Activated T-helper 9 cell treated with anti-CD3 and anti-CD28 coated beads, Interleukin-2, amount 50 U/mL, for 16 hours (primary cell): ENCODE data around the gene C19orf44.
"Not testable (repeated sequence)": the region's sequence is repeated elsewhere in the genome, so short reads cannot be mapped to it uniquely, and the experiment has no call there.

Experiments
- DNase-seq: peaks from one replicate; pipeline ENCODE4 v3.0.0-alpha.2; 2020; ENCODE audit warnings: low read depth

C19orf44 gene

DNA sequence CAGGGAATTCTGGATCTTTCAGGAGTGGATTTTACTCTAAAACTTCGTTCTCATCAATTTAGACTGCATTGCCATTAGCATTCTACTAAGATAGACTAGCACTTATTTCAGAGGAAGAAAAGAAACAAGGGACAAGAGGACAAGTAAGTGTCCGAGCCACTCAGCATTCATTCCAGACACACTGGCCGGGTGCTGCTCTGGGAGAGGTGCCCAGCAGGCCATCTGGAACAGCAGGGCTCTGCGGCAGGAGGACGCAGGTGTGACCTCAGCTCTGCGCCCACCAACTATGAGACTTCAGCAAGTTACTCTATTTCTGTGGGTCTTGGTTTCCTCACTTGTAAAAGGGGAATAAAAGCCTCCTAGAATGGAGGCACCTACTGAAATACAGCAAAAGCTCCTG lies 28.6 kb upstream of the C19orf44 start:
- DNase-seq, result no peak

DNA sequence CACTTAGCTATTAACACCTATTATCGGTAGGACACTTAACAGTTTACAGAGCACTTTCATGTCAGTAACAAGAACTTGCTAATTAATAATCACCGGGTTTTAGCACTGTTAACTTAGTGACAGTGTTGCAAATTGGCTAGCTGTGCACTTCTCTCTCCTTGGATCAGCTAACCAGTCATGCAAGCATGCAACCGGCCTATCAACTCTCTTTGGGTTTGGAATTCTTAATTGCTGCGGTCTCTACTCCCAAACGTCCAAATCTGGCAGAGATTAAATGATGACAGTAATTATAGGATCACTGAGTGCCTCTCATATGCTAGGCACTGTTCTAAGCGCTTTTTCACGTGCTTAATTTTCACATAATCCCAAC lies 25.7 kb upstream of the C19orf44 start:
- no peak for DNase-seq

DNA sequence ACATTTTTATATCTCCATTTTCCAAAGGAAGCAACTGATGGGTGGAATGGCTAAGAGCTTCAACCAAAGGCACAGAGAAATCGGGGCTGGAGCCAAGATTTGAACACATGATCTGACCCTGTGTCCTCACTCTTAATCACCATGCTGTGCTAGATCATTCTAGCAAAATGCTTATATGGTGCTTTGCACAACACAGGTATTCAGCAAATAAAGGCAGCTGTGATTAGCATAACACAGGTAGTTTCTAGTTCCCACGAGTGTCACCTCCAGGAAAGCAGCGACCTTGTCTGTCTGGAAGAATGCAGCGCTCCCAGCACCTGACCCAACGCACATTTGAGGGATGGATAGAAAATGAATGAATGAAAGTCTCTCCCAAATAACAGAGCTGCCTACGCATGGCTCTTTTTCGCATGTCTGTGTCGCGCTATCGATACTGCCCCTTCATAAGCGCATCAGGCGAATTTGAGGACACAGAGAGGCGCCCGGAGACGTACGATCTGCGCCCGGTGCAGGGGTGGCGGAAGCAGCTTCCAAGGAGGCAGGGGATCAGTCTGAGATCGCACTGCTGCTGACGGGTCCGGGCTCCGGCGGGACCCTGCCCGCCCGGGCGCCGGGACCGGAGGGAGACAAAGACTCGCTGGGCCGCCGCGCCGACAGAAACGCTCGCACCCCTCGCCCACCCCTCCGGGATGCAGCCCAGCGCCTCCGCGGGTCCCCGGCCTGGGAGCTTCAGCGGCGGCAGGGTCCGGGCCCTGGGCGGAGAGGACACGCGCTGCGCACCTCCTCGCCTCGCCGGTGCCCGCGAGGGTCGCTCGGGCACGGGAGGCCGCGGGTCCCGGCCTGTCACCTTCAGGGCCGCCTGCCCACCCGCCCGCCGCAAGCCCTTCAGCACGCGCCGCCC lies 25.0 kb upstream of the C19orf44 start:
- peak; percentile 12 for DNase-seq

DNA sequence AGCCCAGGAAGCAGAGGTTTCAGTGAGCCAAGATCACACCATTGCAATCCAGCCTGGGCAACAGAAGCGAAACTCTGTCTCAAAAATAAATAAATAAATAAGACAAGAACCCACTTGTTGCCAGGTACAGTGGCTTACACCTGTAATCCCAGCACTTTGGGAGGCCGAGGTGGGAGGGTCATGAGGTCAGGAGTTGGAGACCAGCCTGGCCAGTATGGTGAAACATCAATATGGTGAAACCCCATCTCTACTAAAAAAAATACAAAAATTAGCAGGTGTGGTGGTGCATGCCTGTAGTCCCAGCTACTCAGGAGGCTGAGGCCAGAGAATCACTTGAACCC lies 23.7 kb upstream of the C19orf44 start:
- DNase-seq, result not testable (repeated sequence)

DNA sequence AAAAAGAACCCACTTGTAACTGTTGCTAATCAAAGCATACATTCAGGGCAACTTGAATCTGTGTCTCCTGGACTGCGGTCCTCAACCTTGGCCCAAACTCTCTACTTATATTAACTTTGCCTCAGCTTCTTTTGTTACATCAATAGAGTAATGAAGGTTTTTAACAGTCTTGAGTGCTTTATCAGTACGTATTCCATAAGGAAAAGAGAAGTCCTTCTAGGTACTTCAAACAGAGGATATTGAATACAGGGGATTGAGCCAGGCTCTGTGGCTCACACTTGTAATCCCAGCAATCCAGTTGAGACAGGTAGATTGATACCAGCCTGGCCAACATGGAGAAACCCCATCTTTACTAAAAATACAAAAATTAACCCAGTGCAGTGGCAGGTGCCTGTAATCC lies 23.2 kb upstream of the C19orf44 start:
- no peak for DNase-seq

DNA sequence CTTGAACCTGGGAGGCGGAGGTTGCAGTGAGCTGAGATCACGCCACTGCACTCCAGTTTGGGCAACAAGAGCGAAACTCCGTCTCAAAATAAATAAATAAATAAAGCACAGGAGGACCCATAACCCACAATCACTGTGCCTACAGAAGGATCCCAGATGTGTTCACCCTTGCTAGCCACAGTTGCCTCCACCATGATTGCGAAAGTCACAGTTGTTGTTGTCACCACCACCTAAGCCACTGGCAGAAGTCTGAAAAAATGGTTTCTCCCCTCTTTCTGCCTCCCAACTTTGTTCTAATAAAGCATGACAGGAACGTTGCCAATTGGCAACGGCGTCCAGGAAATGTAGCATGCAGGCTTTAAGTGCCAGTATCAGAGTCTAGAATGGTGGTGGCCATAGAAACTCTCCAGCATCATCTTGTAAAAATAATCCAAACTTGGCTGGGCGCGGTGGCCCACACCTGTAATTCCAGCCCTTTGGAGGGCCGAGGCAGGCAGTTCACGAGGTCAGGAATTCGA lies 22.3 kb upstream of the C19orf44 start:
- no peak for DNase-seq

DNA sequence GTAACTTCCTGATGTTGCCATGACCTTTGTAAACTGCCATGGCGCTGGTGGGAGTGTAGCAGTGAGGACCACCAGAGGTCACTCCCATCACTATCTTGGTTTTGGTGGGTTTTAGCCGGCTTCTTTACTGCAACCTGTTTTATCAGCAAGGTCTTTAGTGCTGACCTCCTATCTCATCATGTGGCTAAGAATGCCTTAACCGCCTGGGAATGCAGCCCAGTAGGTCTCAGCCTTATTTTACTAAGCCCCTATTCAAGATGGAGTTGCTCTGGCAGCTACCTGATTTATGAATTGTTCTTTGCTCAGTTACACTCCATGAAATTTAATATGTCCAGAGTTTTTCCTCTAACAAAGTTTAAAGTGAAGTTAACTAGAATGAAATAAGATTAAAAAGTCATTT lies 19.8 kb upstream of the C19orf44 start:
- DNase-seq, result no peak

DNA sequence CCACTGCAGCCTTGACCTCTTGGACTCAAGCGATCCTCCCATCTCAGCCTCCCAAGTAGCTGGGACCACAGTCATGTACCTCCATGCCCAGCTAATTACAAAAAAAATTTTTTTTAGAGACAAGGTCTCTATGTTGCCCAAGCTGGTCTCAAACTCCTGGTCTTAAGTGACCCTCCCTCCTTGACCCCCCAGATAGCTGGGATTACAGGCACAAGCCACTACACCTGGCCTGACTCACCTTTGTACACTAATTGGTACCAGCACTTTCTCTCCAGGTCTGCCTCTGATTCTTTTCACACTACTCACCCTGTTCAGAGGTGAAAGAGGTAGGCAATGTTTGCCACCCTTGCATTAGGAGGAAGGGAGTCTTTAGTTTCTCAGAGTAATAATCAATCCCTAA lies 18.9 kb upstream of the C19orf44 start:
- DNase-seq, result no peak

DNA sequence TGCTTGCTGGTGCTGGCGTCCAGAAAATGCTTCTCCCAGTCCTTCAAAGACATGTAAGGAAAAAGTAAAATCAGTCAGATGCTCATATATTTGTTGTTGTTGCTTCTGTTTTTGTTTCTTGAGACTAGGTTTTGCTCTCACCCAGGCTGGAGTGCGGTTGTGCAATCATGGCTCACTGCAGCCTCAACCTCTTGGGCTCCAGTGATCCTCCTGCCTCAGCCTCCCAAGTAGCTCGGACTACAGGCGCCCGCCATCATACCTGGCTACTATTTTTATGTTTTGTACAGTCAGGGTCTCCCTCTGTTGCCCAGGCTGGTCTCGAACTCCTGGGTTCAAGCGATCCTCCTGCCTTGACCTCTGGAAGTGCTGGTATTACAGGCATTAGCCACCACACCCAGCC lies 13.4 kb upstream of the C19orf44 start:
- no peak for DNase-seq

DNA sequence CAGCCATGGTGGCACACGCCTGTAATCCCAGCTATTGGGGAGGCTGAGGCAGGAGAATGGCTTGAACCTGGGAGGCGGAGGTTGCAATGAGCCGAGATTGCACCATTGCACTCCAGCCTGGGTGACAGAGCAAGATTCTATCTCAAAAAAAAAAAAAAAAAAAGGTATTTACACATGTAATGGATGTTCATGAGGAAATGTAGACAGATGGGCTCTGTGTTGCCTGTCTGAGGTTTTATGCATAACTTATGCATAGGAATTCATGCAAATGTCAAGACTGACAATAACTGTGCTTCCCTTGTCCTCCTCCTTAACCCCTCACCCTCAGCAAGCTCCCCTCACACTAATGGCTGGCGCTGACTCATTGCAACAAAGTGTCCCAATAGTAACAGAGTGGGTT lies 9.7 kb upstream of the C19orf44 start:
- DNase-seq, result not testable (repeated sequence)

DNA sequence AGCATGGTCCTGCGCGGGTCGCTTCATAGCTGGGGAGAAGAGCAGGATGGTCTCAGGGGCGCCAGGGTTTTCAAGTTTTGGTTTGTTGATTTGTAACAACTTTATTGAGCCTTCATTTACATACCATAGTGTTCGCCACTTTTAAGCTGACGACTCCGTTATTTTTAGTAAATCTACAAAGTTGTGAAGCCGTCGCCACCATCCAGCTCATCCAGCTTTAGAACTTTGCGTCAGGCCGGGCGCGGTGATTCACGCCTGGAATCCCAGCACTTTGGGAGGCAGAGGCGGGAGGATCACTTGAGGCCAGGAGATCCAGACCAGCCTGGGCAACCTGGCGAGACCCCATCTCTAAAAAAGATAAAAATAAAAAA lies 404 bp downstream of the C19orf44 start:
- no peak for DNase-seq

DNA sequence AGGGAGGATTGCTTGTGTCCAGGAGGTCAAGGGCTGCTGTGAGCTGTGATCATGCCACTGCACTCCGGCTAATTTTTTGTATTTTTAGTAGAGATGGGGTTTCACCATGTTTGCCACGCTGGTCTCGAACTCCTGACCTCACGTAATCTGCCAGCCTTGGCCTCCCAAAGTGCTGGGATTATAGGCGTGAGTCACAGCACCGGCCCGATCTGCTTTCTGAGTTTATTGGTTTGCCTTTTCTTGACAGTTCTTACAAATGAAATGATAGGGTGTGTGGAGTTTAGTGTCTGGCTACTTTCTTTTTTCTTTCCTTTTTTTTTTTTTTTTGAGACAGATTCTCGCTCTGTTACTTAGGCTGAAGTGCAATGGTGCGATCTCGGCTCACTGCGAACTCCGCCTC lies 848 bp downstream of the C19orf44 start:
- DNase-seq, result no peak

DNA sequence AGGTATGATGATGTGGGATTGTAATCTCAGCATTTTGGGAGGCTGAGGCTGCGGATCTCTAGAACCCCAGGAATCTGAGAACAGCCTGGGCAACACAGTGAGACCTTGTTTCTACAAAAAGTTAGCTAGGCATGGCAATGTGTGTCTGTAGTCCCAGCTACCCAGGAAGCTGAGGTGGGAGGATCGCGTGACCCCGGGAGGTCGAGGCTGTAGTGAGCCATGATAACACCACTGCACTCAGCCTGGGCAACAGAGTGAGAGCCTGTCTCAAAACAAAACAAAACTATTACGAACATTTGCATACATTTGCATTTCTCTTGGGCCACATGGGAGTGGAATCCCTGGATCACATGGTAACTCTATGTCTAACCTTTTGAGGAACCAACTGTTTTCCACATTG lies 1.6 kb downstream of the C19orf44 start:
- DNase-seq, result no peak

DNA sequence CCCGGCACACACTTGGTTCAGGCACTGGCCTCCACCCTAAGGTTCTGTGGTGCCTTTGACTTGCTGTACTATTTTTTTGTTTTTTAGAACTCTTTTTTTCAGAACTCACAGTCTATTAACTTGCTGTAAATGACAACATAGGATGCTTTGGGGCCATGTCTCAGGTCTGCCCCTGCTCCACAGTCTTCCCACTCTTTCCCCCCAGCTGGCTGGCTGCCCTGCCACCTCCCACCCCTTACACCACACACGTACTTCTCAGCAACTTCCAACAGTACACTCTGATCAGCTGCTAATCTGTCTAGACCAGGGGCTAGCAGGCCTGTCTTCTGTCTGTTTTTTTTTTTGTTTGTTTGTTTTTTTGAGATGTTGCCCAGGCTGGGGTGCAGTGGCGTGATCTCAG lies 8.1 kb downstream of the C19orf44 start:
- DNase-seq, result no peak

DNA sequence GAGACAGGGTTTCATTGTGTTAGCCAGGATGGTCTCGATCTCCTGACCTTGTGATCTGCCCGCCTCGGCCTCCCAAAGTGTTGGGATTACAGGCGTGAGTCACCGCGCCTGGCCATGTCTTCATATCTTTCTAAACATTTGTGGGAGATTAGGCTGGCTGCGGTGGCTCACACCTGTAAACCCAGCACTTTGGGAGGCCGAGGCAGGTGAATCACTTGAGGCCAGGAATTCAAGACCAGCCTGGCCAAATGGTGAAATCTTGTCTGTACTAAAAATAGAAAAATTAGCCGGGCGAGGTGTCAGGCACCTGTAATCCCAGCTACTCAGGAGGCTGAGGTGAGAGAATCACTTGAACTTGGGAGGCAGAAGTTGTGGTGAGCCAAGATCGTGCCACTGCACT lies 10.0 kb downstream of the C19orf44 start:
- DNase-seq, result not testable (repeated sequence)

DNA sequence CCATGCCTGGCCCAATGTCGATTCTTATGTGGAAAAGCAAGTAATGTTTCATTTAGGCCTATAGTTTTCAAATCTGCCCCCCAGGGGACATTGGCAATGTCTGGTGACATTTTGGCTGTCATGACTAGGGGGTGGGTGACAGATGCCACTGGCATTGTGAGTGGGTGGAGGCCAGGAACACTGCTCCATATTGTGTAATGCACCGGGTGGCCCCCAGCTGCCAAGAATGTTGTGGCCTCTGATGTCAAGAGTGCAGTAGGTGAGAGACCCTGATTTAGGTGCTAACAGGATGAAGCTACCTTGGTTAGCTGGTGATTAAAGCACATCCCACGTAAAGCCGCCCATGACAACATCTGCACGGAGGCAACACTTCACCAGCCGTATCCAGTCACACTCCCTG lies 10.8 kb downstream of the C19orf44 start:
- no peak for DNase-seq

DNA sequence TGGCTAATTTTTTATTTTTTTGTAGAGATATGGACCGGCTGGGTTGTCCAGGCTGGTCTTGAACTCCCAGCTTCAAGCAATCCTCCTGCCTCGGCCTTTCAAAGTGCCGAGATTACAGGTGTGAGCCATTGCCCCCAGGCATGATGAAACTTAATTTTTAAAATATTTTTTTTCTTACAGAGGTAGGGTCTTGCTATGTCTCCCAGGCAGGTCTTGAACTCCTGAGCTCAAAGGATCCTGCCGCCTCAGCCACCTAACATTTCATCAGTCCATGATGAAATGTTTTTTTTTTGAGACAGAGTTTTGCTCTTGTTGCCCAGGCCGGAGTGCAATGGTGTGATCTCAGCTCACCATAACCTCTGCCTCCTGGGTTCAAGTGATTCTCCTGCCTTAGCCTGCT lies 12.4 kb downstream of the C19orf44 start:
- no peak for DNase-seq

DNA sequence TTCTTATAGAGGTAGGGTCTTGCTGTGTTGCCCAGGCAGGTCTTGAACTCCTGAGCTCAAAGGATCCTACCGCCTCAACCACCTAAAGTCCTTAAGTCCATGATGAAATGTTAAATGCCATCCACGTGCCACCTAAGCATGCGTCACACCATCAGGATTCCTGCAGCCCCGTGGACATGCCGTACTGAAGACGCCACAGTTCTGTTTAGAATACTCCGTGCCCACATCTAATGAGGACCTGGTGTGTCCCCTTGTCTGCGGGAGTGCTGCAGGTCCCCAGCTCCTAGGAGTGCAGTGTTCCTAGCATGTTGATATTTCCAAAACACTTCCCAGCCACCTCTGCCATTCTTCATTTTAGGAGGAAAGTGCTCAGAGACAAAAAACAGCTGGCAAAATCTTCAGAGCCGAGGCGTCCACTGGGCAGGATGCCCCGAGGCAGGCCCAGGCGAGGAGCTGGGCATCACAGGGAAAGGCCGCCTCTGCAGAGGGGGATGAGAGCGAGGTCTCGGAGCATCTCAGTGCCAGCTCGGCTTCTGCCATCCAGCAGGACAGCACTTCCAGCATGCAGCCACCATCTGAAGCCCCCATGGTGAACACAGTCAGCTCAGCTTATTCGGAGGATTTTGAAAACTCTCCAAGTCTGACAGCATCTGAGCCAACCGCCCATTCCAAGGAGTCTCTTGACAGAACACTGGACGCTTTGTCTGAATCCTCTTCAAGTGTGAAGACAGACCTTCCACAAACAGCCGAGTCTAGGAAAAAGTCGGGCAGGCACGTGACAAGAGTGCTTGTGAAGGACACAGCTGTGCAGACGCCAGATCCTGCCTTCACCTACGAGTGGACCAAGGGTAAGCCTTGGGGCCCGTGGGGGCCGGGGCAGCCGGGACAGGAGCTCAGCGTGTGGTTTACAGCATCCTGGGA lies 13.2 kb downstream of the C19orf44 start:
- no peak for DNase-seq

DNA sequence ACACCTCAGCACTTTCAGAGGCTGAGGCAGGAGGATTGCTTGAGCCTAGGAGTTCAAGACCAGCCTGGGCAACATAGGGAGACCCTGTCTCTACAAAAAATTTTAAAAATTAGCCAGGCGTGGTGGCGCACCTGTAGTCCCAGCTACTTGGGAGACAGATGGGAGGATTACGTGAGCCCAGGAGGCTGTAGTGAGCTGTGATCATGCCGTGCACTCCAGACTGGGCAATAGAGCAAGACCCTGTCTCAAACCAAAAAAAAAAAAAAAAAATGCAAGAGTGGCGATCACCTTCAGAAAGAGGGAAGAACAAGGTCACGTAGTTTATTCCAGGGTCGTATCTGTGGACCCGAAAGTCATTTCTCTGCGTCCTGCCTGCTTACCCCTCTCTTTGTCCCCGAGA lies 16.4 kb downstream of the C19orf44 start:
- DNase-seq, result not testable (repeated sequence)

DNA sequence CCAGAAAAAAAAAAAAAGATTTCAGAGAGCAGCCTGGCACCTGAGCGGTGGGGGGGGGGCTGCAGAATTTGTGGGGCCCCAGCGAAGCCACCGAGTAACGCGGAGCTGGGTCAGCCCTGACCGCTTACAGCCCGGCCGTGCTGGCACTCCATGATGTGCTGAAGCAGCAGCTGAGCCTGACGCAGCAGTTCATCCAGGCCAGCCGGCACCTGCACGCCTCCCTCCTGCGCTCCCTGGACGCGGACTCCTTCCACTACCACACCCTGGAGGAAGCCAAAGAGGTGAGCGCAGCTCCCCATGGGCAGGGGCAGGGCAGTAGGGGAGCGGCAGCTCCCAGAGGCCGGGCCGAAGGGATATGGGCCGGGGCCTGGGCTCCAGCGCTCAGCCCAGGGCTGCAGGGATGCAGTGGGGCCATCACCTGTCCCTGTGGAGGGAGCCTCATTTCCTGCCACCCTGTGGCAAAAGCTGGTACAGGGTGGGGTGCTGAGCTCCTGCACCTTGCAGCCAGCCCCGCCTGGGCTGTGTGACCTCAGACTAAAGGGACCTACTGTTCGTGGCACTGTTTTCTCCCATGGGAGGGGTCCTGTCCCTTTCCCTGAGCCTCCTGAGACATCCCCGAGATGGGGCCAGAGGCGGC lies 18.3 kb downstream of the C19orf44 start:
- no peak for DNase-seq

DNA sequence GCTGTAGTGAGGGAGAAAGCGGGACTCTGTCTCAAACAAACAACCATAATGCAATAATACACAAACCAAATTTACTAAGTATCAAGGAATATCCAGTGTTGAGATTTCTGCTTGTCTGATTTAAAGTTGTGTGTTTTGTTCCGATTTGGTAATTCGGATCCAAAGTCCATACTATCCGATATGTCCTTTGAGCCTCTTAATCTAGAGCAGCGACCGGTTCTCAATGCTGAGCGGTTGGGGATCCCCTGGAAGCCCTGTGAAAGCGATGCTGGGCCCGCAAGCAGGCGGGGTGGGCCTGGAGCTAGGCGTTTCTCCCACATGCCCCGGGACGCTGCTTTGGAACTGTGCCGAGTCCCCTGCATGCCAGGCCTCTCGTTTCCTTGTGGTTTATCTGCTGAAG lies 20.2 kb downstream of the C19orf44 start:
- no peak for DNase-seq

DNA sequence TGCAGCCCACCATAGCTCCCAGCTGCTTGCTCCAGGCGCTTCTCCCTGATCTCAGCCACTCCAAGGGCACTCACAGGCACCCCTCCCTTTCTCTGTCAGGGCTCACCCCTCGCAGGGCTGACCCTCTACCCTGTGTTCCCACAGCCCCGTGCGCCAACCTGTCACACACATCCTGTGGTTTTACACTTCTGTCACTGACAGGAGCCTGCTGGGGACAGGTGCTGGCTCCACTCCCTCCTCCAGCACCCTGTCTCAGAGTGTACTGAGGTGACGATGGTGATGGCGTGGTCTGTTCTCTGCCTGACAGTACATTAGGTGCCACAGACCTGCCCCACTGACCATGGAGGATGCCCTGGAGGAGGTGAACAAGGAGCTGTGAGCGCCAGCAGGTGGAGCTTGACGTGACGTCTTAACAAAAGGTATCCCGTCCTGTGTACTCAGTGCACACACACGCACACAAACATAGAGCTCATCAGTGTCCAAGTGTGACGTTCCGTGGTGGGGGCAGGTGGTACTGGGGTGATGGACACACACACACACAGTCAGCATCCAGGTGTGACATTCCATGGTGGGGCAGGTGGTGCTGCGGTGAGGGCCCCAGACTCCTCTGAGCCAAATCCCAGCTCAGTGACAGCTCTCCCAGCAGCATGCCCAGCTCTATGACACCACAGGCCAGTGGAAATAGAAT lies 20.9 kb downstream of the C19orf44 start:
- DNase-seq, result no peak
